Skeletal muscle satellite cell (primary cell): ENCODE measurements around the gene FITM2.
"Not testable (repeated sequence)": the region's sequence is repeated elsewhere in the genome, so short reads cannot be mapped to it uniquely, and the experiment has no call there.

Experiments
- H3K27me3 ChIP-seq: 2 replicates; pipeline ENCODE4 v1.7.0; 2013; ENCODE audit warnings: low read length; ENCODE audit not compliant: control insufficient read depth, insufficient read depth
- H3K36me3 ChIP-seq: 2 replicates; pipeline ENCODE4 v1.7.0; 2013; ENCODE audit warnings: mild to moderate bottlenecking, control low read depth, low read length; ENCODE audit not compliant: insufficient read depth
- H3K4me1 ChIP-seq: 2 replicates; pipeline ENCODE4 v1.7.0; 2013; ENCODE audit warnings: low read length; ENCODE audit not compliant: control insufficient read depth, insufficient read depth
- H3K4me2 ChIP-seq: 2 replicates; pipeline ENCODE4 v1.7.0; 2013; ENCODE audit warnings: mild to moderate bottlenecking, low read length
- H3K4me3 ChIP-seq: 2 replicates; pipeline ENCODE4 v1.7.0; 2013; ENCODE audit warnings: low read length
- H3K9ac ChIP-seq: 2 replicates; pipeline ENCODE4 v1.7.0; 2013; ENCODE audit warnings: mild to moderate bottlenecking, low read depth, low read length, moderate library complexity
- H3K9me3 ChIP-seq: replicated peaks from 2 replicates; pipeline ENCODE4 v1.7.0; 2013; ENCODE audit warnings: mild to moderate bottlenecking, control low read depth, low read length

FITM2 gene

DNA sequence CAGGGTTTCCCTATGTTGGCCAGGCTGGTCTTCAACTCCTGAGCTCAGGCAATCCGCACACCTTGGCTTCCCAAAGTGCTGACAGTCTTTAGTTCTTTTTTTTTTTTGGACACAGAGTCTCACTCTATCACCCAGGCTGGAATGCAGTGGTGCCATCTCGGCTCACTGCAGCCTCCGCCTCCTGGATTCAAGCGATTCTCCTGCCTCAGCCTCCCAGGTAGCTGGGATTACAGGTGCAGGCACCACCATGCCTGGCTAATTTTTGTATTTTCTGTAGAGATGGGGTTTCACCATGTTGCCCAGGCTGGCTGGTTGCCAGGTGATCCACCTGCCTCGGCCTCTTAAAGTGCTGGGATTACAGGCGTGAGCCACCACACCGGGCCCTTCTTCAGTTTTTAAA, 16.7 kb upstream of the FITM2 start:
- not testable (repeated sequence) for H3K9me3 ChIP-seq, H3K9ac ChIP-seq, H3K36me3 ChIP-seq, H3K4me1 ChIP-seq, H3K4me2 ChIP-seq, H3K4me3 ChIP-seq
- peaks cover 24% of the 10 kb centered on the region for H3K27me3 ChIP-seq

DNA sequence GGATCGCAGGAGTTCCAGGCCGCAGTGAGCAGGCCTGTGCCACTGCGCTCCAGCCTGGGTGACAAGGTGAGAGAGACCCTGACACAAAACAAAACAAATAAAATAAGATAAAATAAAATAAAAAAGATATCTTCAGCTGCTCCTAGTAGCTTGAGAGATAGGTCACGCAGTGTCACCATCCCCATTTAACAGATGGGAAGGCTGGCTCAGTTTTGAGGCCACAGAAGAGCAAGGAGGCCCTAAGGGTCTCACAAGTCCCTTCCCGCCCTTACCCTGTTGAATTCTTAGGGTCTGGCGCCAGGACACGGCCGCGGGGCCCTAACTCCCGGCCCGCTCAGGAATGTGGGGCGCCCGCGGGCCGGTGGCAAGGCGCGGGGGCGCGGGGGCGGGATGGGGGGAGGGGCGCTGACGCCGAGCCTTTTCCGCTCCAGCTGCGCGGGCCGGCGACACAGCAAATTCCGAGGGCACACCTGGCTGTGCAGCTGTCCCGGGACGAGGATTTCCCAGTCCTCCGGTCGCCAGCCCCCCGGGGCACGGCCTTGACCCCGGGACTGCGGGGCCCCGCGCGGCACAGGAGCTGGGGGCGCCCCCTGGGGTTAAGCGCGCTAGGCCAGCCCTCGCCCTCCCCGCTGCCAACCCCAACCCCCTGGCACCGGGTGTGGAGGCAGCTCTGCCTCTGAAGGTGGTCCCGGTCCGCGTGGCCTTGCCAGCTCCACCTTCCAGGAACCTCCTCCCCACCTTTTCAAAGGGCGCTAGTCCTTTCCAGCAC, 15.6 kb upstream of the FITM2 start:
- H3K9me3 ChIP-seq, result no peaks in the 10 kb centered on the region
- H3K4me3 ChIP-seq, result peak overlapping the region; percentile 56
- no peaks in the 10 kb centered on the region for H3K36me3 ChIP-seq
- H3K27me3 ChIP-seq, result peaks cover 14% of the 10 kb centered on the region
- no peaks in the 10 kb centered on the region for H3K4me1 ChIP-seq
- no peak overlapping the region for H3K9ac ChIP-seq
- H3K4me2 ChIP-seq, result peak overlapping the region; percentile 75

DNA sequence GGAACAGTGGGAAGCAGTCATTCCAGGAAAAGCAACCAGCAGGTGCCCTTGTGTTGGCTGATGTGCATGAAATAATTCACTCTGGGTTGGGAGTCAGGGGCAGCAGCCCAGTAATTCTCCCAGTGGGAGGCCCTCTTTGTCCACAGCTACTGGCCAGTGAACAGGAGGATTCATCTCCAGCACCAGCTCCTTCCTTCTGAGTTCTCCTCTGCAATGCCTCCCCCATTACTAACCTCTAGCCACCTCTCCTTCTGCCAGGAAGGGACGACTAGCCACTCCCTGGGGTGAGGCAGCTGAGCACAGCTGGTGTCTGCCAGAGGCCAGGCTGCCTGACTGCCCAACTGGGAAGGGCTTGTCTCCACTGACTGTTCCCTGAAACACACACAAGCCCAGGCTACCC, 13.3 kb upstream of the FITM2 start:
- Histone ChIP-seq H3K27me3 (peaks cover 6% of the 10 kb centered on the region), H3K4me3 (no peak overlapping the region), H3K4me2 (no peak overlapping the region), H3K9me3 (no peaks in the 10 kb centered on the region), H3K9ac (no peak overlapping the region), H3K4me1 (no peaks in the 10 kb centered on the region), H3K36me3 (no peaks in the 10 kb centered on the region)

DNA sequence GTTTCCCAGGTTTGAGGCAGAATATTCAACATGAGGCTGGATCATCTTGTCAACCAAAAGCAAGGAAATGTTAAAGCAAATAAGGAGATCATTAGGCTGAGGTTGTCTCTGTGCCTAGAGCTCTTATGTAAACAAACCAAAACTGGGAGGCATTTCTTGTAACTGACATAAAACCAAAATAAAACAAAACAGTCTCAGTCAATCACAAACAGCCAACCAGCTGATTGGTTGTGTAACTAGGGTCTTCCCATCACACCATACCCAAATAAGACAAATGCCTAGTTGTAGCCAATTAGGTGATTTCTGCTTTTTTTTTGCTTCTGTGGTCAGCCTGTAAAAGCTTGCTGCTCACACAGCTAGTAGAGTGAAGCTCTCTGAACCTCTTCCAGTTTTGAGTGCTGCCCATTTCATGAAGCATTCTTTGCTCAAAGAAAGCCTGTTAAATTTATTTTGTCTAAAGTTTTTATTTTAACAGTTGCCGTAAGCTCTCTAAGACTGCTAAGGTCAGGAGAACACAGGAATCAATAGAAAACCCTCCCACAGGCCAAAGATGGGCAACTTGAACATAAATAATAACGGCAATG, 8.9 kb upstream of the FITM2 start:
- H3K9ac ChIP-seq, result no peak overlapping the region
- H3K4me3 ChIP-seq, result no peak overlapping the region
- H3K4me1 ChIP-seq, result no peaks in the 10 kb centered on the region
- H3K27me3 ChIP-seq, result peaks cover 15% of the 10 kb centered on the region
- H3K9me3 ChIP-seq, result no peaks in the 10 kb centered on the region
- H3K4me2 ChIP-seq, result no peak overlapping the region
- no peaks in the 10 kb centered on the region for H3K36me3 ChIP-seq

DNA sequence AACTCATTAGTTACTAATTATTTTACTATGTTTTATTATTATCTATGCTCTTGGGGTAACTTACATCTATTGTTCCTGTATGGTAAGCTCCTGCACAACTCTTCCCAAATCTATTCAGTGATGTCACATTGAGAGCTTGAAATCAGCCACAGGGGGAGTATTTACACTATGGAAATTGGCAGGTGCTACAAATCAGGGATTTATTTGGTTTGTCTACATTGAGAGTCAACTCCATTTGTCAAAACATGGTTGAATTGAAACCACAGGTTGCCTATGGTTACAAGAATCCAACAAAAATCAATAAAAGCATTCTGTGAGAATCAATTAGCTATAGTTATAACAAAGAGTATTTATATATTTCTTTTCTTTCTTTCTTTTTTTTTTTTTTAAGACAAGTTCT, 3.9 kb upstream of the FITM2 start:
- Histone ChIP-seq H3K4me1 (peaks cover 2% of the 10 kb centered on the region), H3K4me2 (no peak overlapping the region), H3K27me3 (peaks cover 15% of the 10 kb centered on the region), H3K4me3 (no peak overlapping the region), H3K36me3 (no peaks in the 10 kb centered on the region), H3K9ac (no peak overlapping the region), H3K9me3 (no peaks in the 10 kb centered on the region)

DNA sequence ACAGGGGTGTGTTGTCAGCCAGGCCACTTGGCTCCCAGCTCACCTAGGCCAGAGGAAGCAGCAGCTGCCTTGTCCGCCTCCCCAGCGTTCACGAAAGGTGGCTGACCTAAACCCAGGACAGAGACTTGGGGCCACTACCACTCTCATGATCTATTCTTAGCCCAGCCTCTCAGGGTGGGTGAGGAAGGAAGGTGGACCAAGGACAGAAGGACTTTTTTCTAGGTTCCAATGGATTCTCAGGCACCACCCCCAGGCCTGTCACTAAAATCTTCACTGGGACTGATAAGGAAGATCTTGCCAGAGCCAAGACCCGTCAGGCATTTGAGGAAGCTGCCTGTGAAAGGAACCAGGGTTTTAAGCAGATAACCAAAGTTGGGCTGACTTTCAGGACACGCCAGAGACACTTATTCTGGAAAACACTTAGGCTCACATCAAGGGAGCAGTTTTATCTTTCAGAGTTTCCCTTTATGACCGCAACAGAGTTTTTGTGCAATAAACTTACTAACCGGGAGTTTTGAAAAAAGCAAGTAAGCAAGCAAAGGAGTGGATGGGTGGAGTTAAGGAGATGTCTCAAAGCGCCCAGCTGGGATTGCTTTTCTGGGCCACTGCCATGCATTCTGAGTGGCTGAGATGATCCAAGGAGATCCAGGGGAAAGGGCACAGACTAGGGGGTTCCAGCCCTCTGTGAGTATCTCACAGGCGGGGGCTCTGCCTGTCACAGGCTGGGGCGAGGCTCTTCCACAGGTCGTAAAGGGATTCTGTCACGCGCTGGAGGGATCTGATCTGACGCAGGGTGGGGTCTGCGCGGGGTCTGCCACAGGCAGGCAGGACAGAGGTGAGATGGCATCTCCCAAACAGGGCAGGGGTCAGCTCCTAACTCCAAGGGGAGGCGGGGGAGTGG, 989 bp downstream of the FITM2 start:
- Histone ChIP-seq H3K4me3 (peak overlapping the region; percentile 98), H3K36me3 (no peaks in the 10 kb centered on the region), H3K4me2 (peak overlapping the region; percentile 99), H3K9me3 (no peaks in the 10 kb centered on the region), H3K9ac (peak overlapping the region; percentile 85), H3K4me1 (peaks cover 6% of the 10 kb centered on the region), H3K27me3 (peaks cover 3% of the 10 kb centered on the region)

DNA sequence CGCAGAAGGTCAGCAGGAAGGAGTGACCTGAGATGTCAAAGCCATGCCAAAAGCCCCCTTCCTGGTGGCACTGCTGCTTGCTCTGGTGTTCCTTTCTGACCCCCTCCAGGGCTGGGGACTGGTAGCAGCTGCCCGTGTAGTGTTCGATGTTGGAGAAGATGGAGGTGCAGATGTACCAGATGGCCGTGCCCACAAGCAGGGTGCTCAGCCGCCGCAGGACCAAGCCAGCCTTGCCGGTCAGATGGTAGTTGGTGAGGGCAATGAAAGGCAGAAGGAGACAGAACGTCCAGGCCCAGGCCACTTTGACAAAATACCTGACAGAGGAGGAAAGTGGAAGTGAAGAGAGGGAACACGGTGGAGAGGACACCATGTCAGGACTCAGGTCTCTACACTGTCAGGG, 4.1 kb downstream of the FITM2 start:
- Histone ChIP-seq H3K9me3 (no peaks in the 10 kb centered on the region), H3K36me3 (no peaks in the 10 kb centered on the region), H3K4me1 (peaks cover 6% of the 10 kb centered on the region), H3K27me3 (no peaks in the 10 kb centered on the region), H3K4me2 (no peak overlapping the region), H3K9ac (no peak overlapping the region), H3K4me3 (no peak overlapping the region)

DNA sequence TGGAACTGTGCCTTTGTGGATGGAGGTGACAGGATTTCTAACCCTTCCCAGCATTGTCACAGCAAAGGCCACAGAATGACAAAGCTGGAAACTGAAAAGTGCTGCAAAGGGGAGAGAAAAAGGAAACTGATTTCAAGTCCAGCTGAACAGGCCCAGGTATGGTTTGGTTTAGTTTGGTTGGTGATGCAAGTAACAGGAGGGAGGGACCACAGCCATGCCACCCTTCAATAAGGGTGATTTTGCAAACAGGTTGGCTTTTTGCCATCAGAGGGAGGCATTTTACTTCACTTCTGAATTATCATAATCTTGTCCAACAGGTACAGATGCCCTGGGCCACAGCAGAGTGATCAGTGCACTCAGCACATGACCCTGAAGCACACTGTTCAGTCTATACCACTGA, 6.6 kb downstream of the FITM2 start:
- Histone ChIP-seq H3K27me3 (no peaks in the 10 kb centered on the region), H3K9me3 (no peaks in the 10 kb centered on the region)

DNA sequence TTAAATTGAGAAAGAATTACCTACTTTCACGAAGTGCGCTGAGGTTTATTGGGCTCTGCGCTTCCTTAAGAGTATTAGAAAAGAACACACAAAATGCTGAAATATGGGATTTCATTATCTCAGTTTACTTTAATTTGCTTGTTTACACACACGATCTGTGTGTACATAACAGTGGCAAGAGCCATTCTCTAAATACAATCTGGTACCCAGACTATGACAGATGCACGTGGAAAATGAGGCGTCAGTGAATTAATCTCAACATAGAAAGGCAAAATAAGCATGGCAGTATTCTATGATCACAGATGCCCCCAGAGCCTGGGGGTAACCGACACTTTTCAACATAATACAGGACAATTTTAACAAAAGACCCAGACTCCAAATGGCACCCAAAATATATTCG, 8.3 kb downstream of the FITM2 start:
- Histone ChIP-seq H3K9ac (no peak overlapping the region), H3K4me3 (no peak overlapping the region), H3K4me1 (no peaks in the 10 kb centered on the region), H3K36me3 (no peaks in the 10 kb centered on the region), H3K4me2 (no peak overlapping the region), H3K9me3 (no peaks in the 10 kb centered on the region), H3K27me3 (no peaks in the 10 kb centered on the region)

More for the DNA sequence above, 6.6 kb downstream of the FITM2 start:
- H3K4me1 ChIP-seq, result no peaks in the 10 kb centered on the region
- no peak overlapping the region for H3K9ac ChIP-seq
- H3K4me3 ChIP-seq, result no peak overlapping the region
- H3K4me2 ChIP-seq, result no peak overlapping the region
- H3K36me3 ChIP-seq, result no peaks in the 10 kb centered on the region

DNA sequence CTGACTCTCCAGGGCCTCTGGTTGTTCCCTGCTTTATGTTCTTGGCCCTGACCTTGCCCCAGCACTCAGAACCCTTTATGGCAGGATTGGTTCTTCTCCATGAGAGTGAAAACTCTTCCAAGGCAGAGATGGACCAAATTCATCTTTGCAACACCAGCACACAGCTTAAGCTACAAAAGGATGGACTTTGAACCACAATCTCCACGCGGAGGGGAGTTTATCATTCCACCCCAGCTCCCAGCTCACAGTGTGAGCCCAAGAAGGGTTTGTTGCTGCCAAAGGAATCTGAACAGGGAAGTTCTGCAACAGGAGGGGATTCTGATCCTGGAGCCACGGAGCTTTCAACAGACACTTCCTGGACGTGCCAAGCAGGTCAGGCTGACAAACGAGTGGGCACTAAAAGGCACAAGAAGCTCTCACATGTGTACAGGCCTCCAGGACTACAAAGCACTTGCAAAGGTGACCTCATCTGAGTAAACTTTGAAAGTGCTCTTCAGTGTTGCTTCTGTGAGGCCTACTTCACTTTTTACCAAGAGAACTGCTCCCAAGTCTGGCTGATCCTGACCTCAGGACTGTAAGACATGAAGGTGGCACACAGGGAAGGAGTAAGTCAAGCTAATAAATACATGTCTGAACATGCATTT, 8.9 kb downstream of the FITM2 start:
- Histone ChIP-seq H3K4me3 (no peak overlapping the region), H3K4me1 (no peaks in the 10 kb centered on the region), H3K9ac (no peak overlapping the region), H3K36me3 (no peaks in the 10 kb centered on the region), H3K4me2 (no peak overlapping the region), H3K27me3 (no peaks in the 10 kb centered on the region), H3K9me3 (no peaks in the 10 kb centered on the region)

DNA sequence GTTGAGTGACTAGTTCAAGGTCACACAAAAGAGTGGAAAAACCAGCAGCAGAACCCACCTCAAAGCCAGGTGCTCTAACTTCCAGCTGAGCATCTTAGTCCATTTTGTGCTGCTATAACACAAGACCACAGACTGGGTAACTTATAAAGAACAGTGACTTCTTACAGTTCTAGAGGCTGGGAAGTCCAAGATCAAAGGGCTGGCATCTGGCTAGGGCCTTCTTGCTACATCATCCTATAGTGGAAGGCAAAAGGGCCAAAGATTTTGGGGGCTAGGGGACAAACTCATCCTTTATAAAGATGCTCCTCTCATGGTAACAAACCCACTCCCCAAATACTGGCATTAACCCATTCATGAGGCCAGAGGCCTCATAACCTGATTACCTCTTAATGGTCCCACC, 9.7 kb downstream of the FITM2 start:
- no peaks in the 10 kb centered on the region for H3K4me1 ChIP-seq
- H3K4me3 ChIP-seq, result no peak overlapping the region
- no peaks in the 10 kb centered on the region for H3K36me3 ChIP-seq
- no peaks in the 10 kb centered on the region for H3K27me3 ChIP-seq
- no peaks in the 10 kb centered on the region for H3K9me3 ChIP-seq
- H3K9ac ChIP-seq, result no peak overlapping the region
- H3K4me2 ChIP-seq, result no peak overlapping the region
